Mammary epithelial cell (primary cell): ENCODE measurements around the gene CARD19.

Source experiments
- EZH2 ChIP-seq: IDR thresholded peaks from 2 replicates; pipeline ENCODE4 v1.6.1; 2012; ENCODE audit warnings: low read length, inconsistent platforms, borderline replicate concordance
- TF ChIP-seq, protein P1 (sequence below), 2 donors: IDR thresholded peaks in 1 of 2; conservative IDR thresholded peaks in 1 of 2; 2 replicates each; pipeline ENCODE4 v1.5.1; 2011 to 2012; ENCODE audit warnings: inconsistent platforms in 2 of 2, low read length in 2 of 2, mild to moderate bottlenecking in 2 of 2, control low read depth in 1 of 2, low read depth in 1 of 2; ENCODE audit not compliant: insufficient read depth in 1 of 2; ENCODE audit errors: extremely low read depth in 1 of 2

- TF ChIP-seq, protein P1, sequence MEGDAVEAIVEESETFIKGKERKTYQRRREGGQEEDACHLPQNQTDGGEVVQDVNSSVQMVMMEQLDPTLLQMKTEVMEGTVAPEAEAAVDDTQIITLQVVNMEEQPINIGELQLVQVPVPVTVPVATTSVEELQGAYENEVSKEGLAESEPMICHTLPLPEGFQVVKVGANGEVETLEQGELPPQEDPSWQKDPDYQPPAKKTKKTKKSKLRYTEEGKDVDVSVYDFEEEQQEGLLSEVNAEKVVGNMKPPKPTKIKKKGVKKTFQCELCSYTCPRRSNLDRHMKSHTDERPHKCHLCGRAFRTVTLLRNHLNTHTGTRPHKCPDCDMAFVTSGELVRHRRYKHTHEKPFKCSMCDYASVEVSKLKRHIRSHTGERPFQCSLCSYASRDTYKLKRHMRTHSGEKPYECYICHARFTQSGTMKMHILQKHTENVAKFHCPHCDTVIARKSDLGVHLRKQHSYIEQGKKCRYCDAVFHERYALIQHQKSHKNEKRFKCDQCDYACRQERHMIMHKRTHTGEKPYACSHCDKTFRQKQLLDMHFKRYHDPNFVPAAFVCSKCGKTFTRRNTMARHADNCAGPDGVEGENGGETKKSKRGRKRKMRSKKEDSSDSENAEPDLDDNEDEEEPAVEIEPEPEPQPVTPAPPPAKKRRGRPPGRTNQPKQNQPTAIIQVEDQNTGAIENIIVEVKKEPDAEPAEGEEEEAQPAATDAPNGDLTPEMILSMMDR (conservative IDR thresholded peaks at IDR 0.05 in 1 of 2, IDR thresholded peaks at IDR 0.05 in 1 of 2; ENCODE audit: extremely low read depth in 1 of 2, insufficient read depth in 1 of 2, low read depth in 1 of 2, low read length in 2 of 2) = no peak
- no peak for TF ChIP-seq EZH2
Measured at GRCh38 chr9:93128011-93128714, 32.1 kb downstream of the CARD19 start.
